ENCODE results near the gene CKS1B. TPM values are rescaled to one million over a fixed set of nuclear protein-coding genes. Genes with fewer than 3 reads are reported as not detected.
A peak's percentile ranks its signal among the peaks of the same experiment; 100 is the strongest.

Gene CKS1B
- total and polyA plus RNA-seq, 2 donors (not counting 1 experiment from before 2014, with no cell fraction given) = 40.3 to 55.4 TPM

DNA sequence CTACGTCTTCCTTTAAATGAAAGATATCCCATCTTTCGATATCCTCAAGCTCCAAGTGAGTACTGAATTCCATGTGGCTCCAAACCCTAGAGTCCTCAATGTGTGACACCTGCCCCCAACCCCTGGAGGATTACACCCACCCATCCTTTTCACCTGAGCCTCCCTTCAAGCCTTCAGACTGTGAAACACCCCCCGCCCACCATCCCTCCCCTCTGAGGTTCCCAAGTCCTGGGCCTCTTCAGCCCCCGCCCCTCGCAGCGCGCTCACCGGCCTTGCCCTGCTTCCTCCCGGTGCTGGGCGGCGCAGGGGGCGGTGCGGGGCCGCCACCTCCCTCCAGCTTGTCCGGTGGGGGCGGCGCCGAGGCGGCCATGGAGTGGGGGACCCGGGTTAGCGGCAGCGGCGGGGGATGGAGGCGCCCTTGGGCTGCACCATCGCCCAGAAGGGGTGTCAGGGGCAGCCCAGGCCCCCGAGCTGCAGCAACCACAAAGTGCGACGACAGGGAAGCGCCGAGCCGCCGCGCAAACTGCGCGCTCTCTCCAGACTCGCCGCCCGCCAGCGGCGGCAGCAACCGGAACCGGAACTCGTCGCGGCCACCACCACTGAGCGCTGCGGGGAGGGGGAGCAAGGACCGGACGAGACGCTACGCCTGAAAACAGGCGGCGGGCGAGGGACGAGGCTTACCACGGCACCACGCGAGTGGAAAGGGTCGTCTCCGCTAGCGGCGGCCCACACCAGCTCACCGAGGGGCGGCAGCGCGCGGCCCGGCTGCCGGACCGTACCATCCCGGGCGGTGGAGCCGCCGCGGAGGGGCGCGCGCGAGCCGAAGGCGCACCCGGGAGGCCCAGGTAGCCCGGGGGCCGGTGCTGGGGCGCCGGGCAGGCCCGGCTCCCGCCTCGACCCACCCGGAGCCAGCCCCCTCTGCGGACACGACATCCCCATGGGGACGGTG, 13.0 kb upstream of the CKS1B start, which contains the start of gene PYGO2:
Gene PYGO2 (minus strand): TSS at position 576 of the 949 bp plus-strand sequence. CDS start 206 bp downstream, at position 370.
- peak within 1 kb of the TSS; percentile 76 to 88 (median 80) for H3K4me3 ChIP-seq (replicated peaks in 1 of 4; ENCODE audit: control extremely low read depth in 1 of 4, insufficient read depth in 1 of 4, low read depth in 3 of 4, low read length in 4 of 4)
- no peaks in the 10 kb centered on the region for H3K27me3 ChIP-seq (ENCODE audit: control insufficient read depth, insufficient read depth, low read length)
- peaks cover 8% of the 10 kb centered on the region for H3K4me1 ChIP-seq (ENCODE audit: control insufficient read depth, extremely low read depth, insufficient read depth, low read length)
- peaks cover 22% of the 10 kb centered on the region for H3K36me3 ChIP-seq (ENCODE audit: control insufficient read depth, insufficient read depth, low read length)
- peak within 1 kb of the TSS; percentile 97 for H3K9ac ChIP-seq (ENCODE audit: insufficient read depth, low read length)
- no peaks in the 10 kb centered on the region for H4K20me1 ChIP-seq (ENCODE audit: control insufficient read depth, extremely low read depth, insufficient read depth, low read length)
- H3K9me3 ChIP-seq (ENCODE audit: control insufficient read depth, insufficient read depth, low read depth, low read length) = no peaks in the 10 kb centered on the region
- H3K27ac ChIP-seq (ENCODE audit: insufficient read depth, low read length) = peak within 1 kb of the TSS; percentile 91
- peak within 1 kb of the TSS; percentile 42 for H2AFZ ChIP-seq (ENCODE audit: low read length)
- peak; percentile 72 to 80 for DNase-seq (ENCODE audit: low read depth in 2 of 2)
- peaks cover 19% of the 10 kb centered on the region for H3K79me2 ChIP-seq (ENCODE audit: control insufficient read depth, insufficient read depth, low read length)
- H3K4me2 ChIP-seq (ENCODE audit: extremely low read depth, insufficient read depth, low read length) = peak within 1 kb of the TSS; percentile 98
- TF ChIP-seq, protein P1, sequence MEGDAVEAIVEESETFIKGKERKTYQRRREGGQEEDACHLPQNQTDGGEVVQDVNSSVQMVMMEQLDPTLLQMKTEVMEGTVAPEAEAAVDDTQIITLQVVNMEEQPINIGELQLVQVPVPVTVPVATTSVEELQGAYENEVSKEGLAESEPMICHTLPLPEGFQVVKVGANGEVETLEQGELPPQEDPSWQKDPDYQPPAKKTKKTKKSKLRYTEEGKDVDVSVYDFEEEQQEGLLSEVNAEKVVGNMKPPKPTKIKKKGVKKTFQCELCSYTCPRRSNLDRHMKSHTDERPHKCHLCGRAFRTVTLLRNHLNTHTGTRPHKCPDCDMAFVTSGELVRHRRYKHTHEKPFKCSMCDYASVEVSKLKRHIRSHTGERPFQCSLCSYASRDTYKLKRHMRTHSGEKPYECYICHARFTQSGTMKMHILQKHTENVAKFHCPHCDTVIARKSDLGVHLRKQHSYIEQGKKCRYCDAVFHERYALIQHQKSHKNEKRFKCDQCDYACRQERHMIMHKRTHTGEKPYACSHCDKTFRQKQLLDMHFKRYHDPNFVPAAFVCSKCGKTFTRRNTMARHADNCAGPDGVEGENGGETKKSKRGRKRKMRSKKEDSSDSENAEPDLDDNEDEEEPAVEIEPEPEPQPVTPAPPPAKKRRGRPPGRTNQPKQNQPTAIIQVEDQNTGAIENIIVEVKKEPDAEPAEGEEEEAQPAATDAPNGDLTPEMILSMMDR (conservative IDR thresholded peaks at IDR 0.05 in 1 of 2, IDR thresholded peaks at IDR 0.05 in 1 of 2; ENCODE audit: low read depth in 1 of 2, low read length in 2 of 2) = peak in 1 of 2 donors; percentile 45
- TF ChIP-seq EZH2 (IDR thresholded peaks at IDR 0.05; ENCODE audit: low read length, missing control alignments) = no peak

DNA sequence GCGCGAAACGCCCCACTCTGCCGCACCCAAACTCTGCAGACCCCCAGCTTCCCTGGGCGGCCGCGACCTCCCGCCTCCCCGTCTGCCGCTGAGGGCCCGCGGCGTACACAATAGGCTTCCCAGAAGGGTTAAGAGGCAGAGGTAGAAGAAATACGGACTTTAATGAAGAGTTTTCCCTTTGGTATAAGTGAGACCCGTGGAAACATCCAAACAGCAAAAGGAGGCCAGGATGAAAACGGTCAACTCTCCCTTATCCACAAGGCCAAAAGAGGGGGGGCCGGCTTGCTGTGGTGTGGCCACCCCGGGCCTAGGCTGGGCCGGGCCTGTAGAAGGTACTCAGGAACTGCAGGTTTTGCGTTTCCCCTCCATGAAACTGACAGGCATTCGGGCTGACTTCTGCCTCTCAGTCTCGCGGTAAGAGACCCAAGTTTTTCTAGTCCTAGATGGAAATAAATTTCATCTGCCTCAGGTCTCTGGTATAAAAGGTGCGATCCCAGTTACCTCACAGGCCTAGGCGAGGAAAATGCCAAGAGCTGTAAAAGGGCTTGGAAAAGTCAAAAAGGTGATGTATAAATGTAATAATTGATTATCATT, 12.2 kb upstream of the CKS1B start:
- peak in 1 of 2 donors; percentile 24 for DNase-seq (ENCODE audit: low read depth in 2 of 2)
- H3K4me2 ChIP-seq (ENCODE audit: extremely low read depth, insufficient read depth, low read length) = peak overlapping the region; percentile 98
- peaks cover 5% of the 10 kb centered on the region for H3K4me1 ChIP-seq (ENCODE audit: control insufficient read depth, extremely low read depth, insufficient read depth, low read length)
- H3K79me2 ChIP-seq (ENCODE audit: control insufficient read depth, insufficient read depth, low read length) = peaks cover 27% of the 10 kb centered on the region
- no peaks in the 10 kb centered on the region for H3K9me3 ChIP-seq (ENCODE audit: control insufficient read depth, insufficient read depth, low read depth, low read length)
- H4K20me1 ChIP-seq (ENCODE audit: control insufficient read depth, extremely low read depth, insufficient read depth, low read length) = no peaks in the 10 kb centered on the region
- TF ChIP-seq EZH2 (IDR thresholded peaks at IDR 0.05; ENCODE audit: low read length, missing control alignments) = no peak
- TF ChIP-seq, protein P1 (conservative IDR thresholded peaks at IDR 0.05 in 1 of 2, IDR thresholded peaks at IDR 0.05 in 1 of 2; ENCODE audit: low read depth in 1 of 2, low read length in 2 of 2) = no peak
- peak overlapping the region; percentile 91 for H3K27ac ChIP-seq (ENCODE audit: insufficient read depth, low read length)
- peak overlapping the region; percentile 44 to 83 (median 76) for H3K4me3 ChIP-seq (replicated peaks in 1 of 4; ENCODE audit: control extremely low read depth in 1 of 4, insufficient read depth in 1 of 4, low read depth in 3 of 4, low read length in 4 of 4)
- H3K9ac ChIP-seq (ENCODE audit: insufficient read depth, low read length) = peak overlapping the region; percentile 97
- no peak overlapping the region for H2AFZ ChIP-seq (ENCODE audit: low read length)
- H3K27me3 ChIP-seq (ENCODE audit: control insufficient read depth, insufficient read depth, low read length) = no peaks in the 10 kb centered on the region
- H3K36me3 ChIP-seq (ENCODE audit: control insufficient read depth, insufficient read depth, low read length) = peaks cover 29% of the 10 kb centered on the region

DNA sequence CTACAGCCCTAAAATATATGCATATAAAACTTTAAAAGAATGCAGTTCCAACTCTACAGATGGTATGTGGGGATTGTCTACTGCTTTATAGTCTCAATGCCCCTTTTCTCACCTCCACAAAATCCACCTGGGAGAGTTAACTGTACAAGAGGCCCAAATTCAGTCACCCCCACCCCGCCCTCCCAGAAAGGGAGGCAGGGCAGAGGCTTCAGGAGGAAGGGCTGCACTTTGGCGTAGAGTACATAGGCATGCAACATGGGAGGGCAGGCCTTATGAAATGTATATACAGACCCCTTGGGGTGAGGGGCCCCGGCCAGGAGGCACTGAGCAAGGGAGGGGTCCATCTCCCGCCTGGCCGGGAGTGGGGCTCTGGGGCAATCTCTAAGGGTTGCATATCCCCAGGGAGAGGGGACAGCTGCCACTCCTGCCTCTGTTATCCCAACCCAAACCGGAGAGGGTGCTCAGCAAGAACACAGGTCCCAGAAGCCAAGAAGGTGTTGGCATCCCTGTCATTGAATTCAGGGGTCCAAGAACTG, 11.6 kb upstream of the CKS1B start:
- peak overlapping the region in 1 of 4 experiments; percentile 77 for H3K4me3 ChIP-seq (replicated peaks in 1 of 4; ENCODE audit: control extremely low read depth in 1 of 4, insufficient read depth in 1 of 4, low read depth in 3 of 4, low read length in 4 of 4)

More for the DNA sequence above, 11.6 kb upstream of the CKS1B start:
- Histone ChIP-seq H2AFZ (ENCODE audit: low read length) (no peak overlapping the region), H3K27ac (ENCODE audit: insufficient read depth, low read length) (no peak overlapping the region), H3K36me3 (ENCODE audit: control insufficient read depth, insufficient read depth, low read length) (peaks cover 34% of the 10 kb centered on the region), H3K9ac (ENCODE audit: insufficient read depth, low read length) (no peak overlapping the region), H3K9me3 (ENCODE audit: control insufficient read depth, insufficient read depth, low read depth, low read length) (no peaks in the 10 kb centered on the region), H3K4me1 (ENCODE audit: control insufficient read depth, extremely low read depth, insufficient read depth, low read length) (peaks cover 9% of the 10 kb centered on the region), H3K4me2 (ENCODE audit: extremely low read depth, insufficient read depth, low read length) (no peak overlapping the region), H3K79me2 (ENCODE audit: control insufficient read depth, insufficient read depth, low read length) (peaks cover 33% of the 10 kb centered on the region), H3K27me3 (ENCODE audit: control insufficient read depth, insufficient read depth, low read length) (no peaks in the 10 kb centered on the region), H4K20me1 (ENCODE audit: control insufficient read depth, extremely low read depth, insufficient read depth, low read length) (no peaks in the 10 kb centered on the region)
- no peak for DNase-seq (ENCODE audit: low read depth in 2 of 2)
- TF ChIP-seq, protein P1 (conservative IDR thresholded peaks at IDR 0.05 in 1 of 2, IDR thresholded peaks at IDR 0.05 in 1 of 2; ENCODE audit: low read depth in 1 of 2, low read length in 2 of 2) = no peak
- no peak for TF ChIP-seq EZH2 (IDR thresholded peaks at IDR 0.05; ENCODE audit: low read length, missing control alignments)

Measured in fibroblast of lung (primary cell).